Activated CD8-positive, alpha-beta T cell treated with anti-CD3 and anti-CD28 coated beads for 36 hours (primary cell): ENCODE data around the gene LRRC2. TPM values are rescaled to one million over a fixed set of nuclear protein-coding genes. Genes with fewer than 3 reads are reported as not detected.
A peak's percentile ranks its signal among the peaks of the same experiment; 100 is the strongest.
"Not testable (repeated sequence)": the region's sequence is repeated elsewhere in the genome, so short reads cannot be mapped to it uniquely, and the experiment has no call there.

Experiments used
- ATAC-seq: fragments of 200-7000 bp; cut with Tn5 transposase; one replicate; pipeline ENCODE4 v1.10.0; 2021; ENCODE audit warnings: mild to moderate bottlenecking, moderate library complexity
- CTCF ChIA-PET: fragments of 350-600 bp; sonication (Branson Sonifier 250); formaldehyde crosslinking; loops from one replicate; lab custom pipeline; 2021; ENCODE audit warnings: antibody characterized with exemption; lab: Charles Lee
- POLR2A ChIA-PET: fragments of 350-600 bp; sonication (Branson Sonifier 250); formaldehyde crosslinking; loops from one replicate; lab custom pipeline; 2021; ENCODE audit warnings: antibody characterized with exemption; lab: Charles Lee
- DNase-seq: peaks from one replicate; pipeline ENCODE4 v3.0.0-alpha.2; 2020
- H3K27ac Mint-ChIP-seq: one replicate; pipeline ENCODE4 v1.8.0; 2021; ENCODE audit warnings: mild to moderate bottlenecking, mixed read lengths
- H3K27me3 Mint-ChIP-seq: one replicate; pipeline ENCODE4 v1.8.0; 2021; ENCODE audit warnings: mixed read lengths
- H3K36me3 Mint-ChIP-seq: one replicate; pipeline ENCODE4 v1.8.0; 2021; ENCODE audit warnings: low read depth, mixed read lengths
- H3K4me1 Mint-ChIP-seq: one replicate; pipeline ENCODE4 v1.8.0; 2021; ENCODE audit warnings: low read depth, mixed read lengths
- H3K4me3 Mint-ChIP-seq: one replicate; pipeline ENCODE4 v1.8.0; 2021; ENCODE audit warnings: mild to moderate bottlenecking, moderate library complexity, mixed read lengths
- H3K9me3 Mint-ChIP-seq: one replicate; pipeline ENCODE4 v1.8.0; 2021; ENCODE audit warnings: mixed read lengths
- CTCF ChIP-seq: fragments of 200-600 bp; IDR thresholded peaks from one replicate; pipeline ENCODE4 v1.8.0; 2022; ENCODE audit warnings: antibody characterized with exemption, mild to moderate bottlenecking
- intact Hi-C: fragments of 100-400 bp; cut with micrococcal nuclease; formaldehyde crosslinking; loops from one replicate; pipeline ENCODE4 v1.10.0; 2022
- total RNA-seq, 2 experiments: library from RNA; stranded (reverse); gene quantifications; one replicate each; pipeline ENCODE4 v1.2.3, GENCODE V29; 2021

Gene LRRC2
- total RNA-seq, 2 experiments from 2014 or later: not detected

DNA sequence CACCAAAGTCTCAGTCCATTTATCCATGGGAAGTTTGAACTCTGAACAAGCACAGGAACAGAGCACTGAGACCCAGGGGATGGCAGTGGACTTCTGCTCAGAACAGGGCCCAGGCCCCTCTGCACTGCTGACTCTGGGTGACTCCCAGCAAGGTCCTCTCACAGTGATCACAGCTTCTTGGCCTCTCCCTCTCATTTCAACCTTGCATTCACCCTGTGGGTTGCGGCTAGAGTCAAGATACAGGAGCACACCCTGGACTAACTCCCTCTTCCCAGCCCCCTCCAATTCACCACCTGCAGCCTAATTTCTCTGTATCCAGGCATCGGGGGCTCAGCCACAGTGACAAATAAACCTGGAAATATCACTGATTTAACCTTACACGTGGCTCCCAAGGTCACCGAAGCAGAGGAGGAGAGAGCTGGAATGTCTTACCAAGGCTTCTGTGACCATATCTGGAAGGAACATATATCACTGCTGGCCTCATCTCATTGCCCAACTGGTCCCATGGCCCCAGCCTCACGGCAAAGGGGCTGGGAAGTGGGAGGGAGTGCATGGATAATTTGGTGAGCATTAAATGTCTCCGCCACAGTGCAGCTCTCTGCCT lies 67.1 kb downstream of the LRRC2 start:
- TF ChIP-seq CTCF: no peak
- Mint-ChIP-seq H3K36me3 (no peaks in the 10 kb centered on the region), H3K9me3 (no peaks in the 10 kb centered on the region), H3K27ac (no peak overlapping the region), H3K4me3 (no peak overlapping the region), H3K4me1 (peaks cover 8% of the 10 kb centered on the region), H3K27me3 (no peaks in the 10 kb centered on the region)
- ATAC-seq: no peak
- DNase-seq: no peak
- intact Hi-C loops: no loop called here
- CTCF ChIA-PET: interaction anchor here (1.7 to 8.5 kb wide), 4 partner anchors 11 to 131 kb away, joined by 6 to 76 read pairs (median 18); no protein-coding TSS in a partner anchor
- POLR2A ChIA-PET: interaction anchor here (0.7 to 1.1 kb wide), 2 partner anchors 9 to 40 kb away, joined by 3 to 4 read pairs; no protein-coding TSS in a partner anchor

DNA sequence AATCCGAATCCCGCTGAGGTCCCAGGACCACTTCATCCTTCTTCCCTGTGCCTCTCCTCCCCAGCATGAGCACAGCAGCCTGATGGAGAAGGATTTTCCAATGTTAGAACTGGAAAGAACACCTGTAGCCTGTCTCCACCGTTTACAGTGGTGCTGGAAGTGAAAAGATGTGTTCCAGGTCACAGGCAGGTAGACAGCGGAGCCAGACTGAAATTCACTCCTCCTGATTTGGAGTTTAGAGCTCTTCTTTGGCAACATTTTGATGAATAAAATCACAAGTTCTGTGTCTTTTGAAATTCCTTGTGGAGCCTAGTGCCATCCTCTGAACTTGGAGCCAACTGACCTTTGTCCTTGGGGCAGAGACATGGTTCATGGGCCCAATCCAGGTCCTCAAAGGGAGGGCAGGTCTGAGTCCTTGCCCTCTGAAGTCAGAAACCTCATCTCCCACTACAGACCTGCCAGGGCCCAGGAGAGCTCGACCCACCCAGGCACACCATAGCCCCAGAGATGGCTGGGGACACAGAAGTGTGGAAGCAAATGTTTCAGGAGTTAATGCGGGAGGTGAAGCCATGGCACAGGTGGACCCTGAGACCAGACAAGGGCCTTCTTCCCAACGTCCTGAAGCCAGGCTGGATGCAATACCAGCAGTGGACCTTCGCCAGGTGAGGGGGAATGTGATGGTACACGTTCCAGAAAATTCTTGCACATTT lies 68.4 kb downstream of the LRRC2 start, which contains the start of gene RTP3:
Gene RTP3, plus strand, starts transcription at position 421 of the 710 bp plus-strand sequence. Its CDS starts 87 bp downstream, at position 508.
- ChIA-PET CTCF (interaction anchor here (1.1 to 8.5 kb wide), 6 partner anchors 9 to 132 kb away, joined by 3 to 76 read pairs (median 12); no protein-coding TSS in a partner anchor), POLR2A (no interaction called here)
- Mint-ChIP-seq H3K4me1 (peaks cover 6% of the 10 kb centered on the region), H3K36me3 (no peaks in the 10 kb centered on the region), H3K4me3 (no peak within 1 kb of the TSS), H3K9me3 (no peaks in the 10 kb centered on the region), H3K27me3 (no peaks in the 10 kb centered on the region), H3K27ac (no peak within 1 kb of the TSS)
- DNase-seq: no peak
- ATAC-seq: no peak
- no peak for TF ChIP-seq CTCF
- intact Hi-C loops: no loop called here

- no peaks in the 10 kb centered on the region for H3K27me3 Mint-ChIP-seq
- intact Hi-C loops: no loop called here
- no peaks in the 10 kb centered on the region for H3K9me3 Mint-ChIP-seq
- no peak overlapping the region for H3K27ac Mint-ChIP-seq
- peak; percentile 37 for ATAC-seq
- H3K4me1 Mint-ChIP-seq: peaks cover 6% of the 10 kb centered on the region
- CTCF ChIA-PET: interaction anchor here (1.0 to 8.5 kb wide), 9 partner anchors 9 to 133 kb away, joined by 3 to 76 read pairs (median 4); no protein-coding TSS in a partner anchor
- H3K4me3 Mint-ChIP-seq: no peak overlapping the region
- DNase-seq: peak; percentile 76
- H3K36me3 Mint-ChIP-seq: no peaks in the 10 kb centered on the region
- POLR2A ChIA-PET: no interaction called here
- TF ChIP-seq CTCF: peak; percentile 36
These were observed 69.2 kb downstream of the LRRC2 start for GRCh38 chr3:46496746-46497555.

GRCh38 chr3:46495901-46496456 lies 70.1 kb downstream of the LRRC2 start:
- peaks cover 5% of the 10 kb centered on the region for H3K4me1 Mint-ChIP-seq
- no peak for TF ChIP-seq CTCF
- CTCF ChIA-PET: interaction anchor here (1.1 to 8.5 kb wide), 5 partner anchors 8 to 134 kb away, joined by 3 to 76 read pairs (median 13); no protein-coding TSS in a partner anchor
- no peak overlapping the region for H3K27ac Mint-ChIP-seq
- intact Hi-C loops: no loop called here
- no peak overlapping the region for H3K4me3 Mint-ChIP-seq
- DNase-seq: no peak
- no peaks in the 10 kb centered on the region for H3K36me3 Mint-ChIP-seq
- ATAC-seq: no peak
- POLR2A ChIA-PET: no interaction called here
- H3K9me3 Mint-ChIP-seq: no peaks in the 10 kb centered on the region
- no peaks in the 10 kb centered on the region for H3K27me3 Mint-ChIP-seq

GRCh38 chr3:46494491-46494890 lies 71.6 kb downstream of the LRRC2 start:
- H3K4me1 Mint-ChIP-seq, CTCF ChIA-PET, POLR2A ChIA-PET, DNase-seq, H3K36me3 Mint-ChIP-seq, H3K9me3 Mint-ChIP-seq, intact Hi-C loops, H3K27ac Mint-ChIP-seq, H3K4me3 Mint-ChIP-seq, H3K27me3 Mint-ChIP-seq, ATAC-seq: not testable (repeated sequence)
